ENCODE results near the gene RPL29.
A peak's percentile ranks its signal among the peaks of the same experiment; 100 is the strongest.
"Not testable (repeated sequence)": the region's sequence is repeated elsewhere in the genome, so short reads cannot be mapped to it uniquely, and the experiment has no call there.

The RPL29 gene

DNA sequence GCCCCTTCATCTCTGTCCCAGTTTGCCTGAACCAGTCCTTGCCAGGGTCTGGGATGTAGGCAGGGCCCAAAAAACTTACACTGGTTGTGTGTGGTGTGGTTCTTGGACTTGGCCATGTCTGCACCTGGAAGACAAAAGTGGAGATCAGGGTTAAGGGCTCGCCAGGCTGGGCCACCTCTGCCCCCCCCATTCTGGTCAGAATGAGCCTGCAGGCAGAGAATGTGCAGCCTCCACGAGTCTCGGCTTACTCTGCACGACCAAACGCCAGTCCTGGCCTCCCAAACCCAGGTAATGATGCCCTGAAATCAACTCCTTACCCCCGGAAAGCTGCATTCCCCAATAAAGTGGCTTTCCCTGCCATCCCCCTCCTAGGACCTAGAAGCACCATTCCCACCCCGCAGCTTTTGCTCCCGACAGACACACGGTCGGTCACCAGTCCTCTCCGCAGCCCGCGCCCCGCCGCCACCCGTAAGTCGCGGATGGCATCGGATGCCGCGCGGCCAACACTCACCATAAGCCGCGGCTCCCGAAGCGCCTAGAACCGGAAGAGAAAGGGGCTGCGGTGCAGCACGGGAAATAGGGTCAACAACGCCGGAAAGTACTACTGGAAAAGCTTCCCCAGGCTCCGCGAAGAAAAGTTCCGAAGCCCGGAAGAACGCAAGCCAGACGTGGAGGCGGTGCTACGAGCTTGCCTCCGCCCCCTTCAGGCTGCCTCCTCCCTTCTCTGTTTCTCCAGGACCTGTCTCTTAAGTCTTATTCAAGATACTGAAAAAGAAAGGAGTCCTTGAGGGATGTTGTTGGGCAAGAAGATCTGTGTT lies at the start of gene RPL29:
Gene RPL29 (minus strand): TSS at position 550 of the 818 bp plus-strand sequence. CDS start 434 bp downstream, at position 116.
- DNase-seq, result peak; percentile 95 to 97 (median 96)

DNA sequence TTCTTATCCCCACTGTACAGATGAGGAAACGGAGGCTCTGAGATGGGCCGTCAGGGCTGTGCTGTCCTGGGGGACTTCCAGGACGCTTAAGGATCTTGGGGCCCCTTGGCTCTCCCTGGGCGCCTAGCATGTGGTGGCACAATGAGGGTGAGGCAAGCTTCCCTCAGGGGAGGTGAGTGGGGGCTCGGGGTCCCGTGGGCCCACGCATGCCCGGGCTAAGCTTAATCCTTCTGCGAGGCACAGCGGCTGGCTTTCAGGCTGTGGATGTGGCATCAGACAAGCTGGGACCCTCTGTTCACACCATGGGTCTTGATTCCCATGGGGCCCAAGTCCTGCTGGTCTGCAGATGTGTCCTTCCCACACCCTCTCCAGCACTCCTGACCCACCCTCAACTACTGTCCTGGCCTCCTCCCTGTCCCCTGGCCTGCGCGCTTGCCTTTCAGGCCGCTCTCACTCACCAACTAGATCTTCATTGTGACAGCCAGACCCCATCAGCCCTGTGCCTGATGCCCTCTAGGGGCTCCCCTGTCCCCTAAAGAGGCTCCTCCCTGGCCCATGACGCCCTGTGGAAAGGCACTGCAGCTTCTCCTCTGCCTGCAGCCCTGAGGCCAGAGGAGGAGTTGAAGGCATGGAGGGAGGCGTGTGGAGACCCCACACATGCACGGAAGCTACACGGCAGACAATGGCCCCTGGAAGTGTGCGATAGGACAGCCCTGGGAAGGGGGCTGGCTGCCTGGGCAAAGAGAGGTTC lies 49.3 kb upstream of the RPL29 start:
- no peak for DNase-seq

DNA sequence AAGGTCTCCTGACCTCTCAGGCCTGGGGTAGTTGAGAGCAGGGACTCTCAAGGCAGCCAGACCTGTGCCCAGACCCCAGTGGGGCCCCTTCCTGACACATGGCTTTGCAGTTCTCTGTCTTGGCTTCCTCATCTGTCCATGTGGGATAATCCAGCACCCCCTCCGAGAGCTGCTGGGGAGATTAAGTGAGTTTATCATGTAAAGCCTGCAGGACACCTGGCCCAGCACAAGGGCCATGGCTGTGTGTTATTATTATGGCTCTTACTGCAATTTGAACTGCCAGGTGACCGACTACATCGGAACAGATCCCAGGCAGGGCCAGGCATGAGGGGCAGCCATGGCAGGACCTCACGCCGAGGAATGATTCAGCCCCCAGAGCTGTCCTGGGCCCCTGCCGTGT lies 48.1 kb upstream of the RPL29 start:
- DNase-seq, result no peak

DNA sequence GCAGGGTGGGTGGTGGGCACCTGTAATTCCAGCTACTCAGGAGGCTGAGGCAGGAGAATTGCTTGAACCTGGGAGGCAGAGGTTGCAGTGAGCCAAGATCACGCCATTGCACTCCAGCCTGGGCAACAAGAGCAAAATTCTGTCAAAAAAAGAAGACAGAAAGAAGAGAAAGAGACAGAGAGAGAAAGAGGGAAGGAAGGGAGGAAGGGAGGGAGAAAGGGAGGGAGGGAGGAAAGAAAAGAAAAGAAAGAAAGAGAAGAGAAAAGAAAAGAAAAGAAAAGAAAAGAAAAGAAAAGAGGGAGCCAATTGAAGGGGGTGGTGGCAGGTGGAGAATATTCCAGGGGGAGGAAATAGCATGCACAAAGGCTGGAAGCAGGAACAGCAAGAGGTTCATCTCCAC lies 47.3 kb upstream of the RPL29 start:
- not testable (repeated sequence) for DNase-seq

DNA sequence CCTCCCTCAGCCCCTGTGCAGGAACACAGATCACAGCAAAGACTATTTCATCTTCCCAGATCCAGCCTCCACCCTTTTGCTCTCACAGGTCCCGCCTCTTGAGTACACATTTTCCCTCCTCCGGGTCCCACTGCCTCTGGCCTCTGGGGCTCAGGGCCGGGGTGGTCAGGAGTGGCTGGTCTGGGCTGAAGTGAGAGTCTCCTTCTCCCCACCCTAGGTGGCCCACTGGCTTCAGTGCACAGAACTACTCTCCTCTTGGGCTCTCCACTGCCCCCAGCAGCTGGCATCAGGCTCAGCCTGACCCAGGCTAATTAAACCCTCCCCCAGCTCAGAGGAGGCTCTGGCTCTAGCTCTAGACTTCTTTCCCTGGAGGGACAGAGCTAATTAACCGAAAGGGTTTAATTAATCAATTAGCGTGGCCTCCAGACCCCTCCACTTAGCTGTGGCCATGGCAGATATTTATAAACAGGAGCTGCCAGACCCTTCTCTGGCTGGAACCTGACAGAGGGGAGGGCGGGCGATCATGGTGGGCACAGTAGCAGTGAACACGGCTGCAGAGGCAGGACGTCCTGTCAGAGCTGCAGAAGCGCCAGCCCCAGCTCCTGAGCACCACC lies 45.5 kb upstream of the RPL29 start:
- no peak for DNase-seq

DNA sequence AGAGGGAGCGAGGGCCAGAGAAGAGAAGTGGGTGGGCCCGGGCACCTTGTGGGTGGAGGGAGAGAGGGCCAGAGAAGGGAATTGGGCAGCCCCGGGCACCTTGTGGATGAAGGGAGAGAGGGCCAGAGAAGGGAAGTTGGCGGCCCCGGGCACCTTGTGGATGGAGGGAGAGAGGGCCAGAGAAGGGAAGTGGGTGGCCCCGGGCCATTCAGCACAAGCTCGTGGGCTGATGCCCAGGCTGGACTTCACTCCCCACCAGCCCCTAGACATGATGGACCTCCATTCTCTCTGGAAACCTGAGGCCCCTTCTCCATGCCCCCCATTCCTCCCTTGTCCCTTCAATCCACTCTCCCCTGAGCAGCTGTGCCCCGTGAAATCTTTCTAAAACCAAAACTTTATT lies 44.9 kb upstream of the RPL29 start:
- DNase-seq, result no peak

DNA sequence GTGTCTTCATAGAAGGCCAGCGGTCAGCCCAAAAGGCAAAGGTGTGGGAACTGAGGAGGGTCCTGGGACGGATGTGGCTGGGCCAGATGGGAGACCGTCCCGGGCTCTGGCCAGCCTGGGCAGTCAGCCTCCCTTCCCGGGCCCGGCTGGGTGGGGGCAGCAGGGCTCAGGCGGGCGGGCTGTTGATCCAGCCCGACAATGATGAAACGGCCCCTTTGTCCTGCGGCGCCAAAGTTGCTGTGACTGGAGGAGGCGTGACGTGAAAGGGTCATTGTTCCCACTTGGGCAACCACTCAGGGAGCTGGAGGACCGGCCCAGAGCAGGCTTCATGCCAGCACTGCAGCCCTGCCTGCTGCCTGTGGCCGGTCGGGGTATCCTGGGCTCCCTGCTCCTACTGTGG lies 44.2 kb upstream of the RPL29 start:
- no peak for DNase-seq

DNA sequence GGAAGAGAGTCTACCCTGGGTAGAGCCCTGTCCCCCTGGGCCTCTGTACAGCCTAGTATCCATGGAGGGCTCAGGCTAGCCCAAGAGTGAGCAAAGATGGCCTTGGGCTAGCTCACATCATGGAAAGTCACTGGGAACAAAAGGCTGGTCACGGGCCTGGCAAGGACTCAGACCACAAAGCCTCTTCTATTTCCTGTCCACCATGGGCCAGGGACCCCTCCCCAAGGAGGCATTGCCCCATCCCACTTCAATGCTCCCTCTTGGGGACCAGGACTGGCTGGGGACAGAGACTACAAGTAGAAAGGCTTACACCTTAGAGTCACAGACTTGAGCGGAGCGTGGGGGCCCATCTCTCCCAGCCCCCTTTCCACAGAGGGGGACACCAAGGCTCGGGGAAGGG lies 43.7 kb upstream of the RPL29 start:
- no peak for DNase-seq

DNA sequence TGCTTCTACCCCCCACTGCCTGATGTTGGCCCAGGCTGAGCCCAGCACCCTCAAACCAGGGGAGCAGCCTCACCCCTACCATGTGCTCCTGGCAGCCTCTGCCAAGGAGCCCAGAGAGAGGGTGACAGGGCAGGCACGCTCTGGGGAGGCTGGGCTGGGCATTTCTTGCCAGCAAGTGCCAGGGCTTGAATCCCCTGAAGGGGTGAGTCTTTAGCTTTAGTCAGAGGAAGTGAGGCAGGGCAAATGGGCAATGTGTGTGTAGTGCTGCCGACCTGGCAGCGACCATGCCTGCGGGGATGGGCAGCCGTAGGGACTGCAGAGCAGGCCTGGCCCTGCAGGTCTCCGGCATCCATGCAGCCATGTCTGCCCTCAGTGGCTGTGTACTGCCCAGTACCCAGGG lies 42.5 kb upstream of the RPL29 start:
- DNase-seq, result no peak

DNA sequence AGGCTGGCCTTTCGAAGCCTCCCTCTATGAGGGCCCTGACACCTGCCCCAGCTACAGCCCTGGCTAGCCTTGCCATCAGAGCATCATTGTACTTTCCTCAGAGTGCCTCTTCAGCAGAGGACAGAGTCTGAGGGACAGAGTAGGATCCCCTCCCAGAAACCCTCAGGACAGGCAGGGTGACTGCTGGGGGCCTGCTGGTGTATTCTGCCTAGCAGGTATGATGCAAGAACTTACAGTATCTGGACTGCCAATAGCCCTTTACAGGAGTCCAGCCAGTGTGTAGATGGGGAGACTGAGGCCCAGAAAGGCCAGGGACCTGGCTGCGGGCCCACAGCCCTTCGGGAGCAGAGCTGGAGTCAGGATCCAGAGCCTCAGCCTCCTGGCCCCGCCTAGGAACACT lies 41.6 kb upstream of the RPL29 start:
- DNase-seq, result no peak

DNA sequence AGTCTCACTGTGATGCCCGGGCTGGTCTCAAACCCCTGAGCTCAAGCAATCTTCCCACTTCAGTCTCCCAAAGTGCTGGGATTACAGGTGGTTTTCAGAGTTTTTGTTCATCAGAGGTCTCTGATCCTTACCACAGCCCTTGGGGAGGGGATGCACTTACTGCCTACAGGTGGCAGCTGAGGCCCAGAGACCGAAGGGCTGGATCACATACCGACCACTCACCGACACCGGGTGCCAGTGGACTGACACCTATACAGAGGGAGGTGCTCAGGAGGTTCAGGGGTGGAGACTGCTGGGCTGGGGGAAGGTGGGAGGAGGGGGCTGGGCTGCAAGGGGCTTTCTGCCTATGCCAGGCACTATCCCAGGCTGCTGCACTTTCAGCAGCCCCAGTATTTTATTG lies 41.1 kb upstream of the RPL29 start:
- DNase-seq, result no peak

DNA sequence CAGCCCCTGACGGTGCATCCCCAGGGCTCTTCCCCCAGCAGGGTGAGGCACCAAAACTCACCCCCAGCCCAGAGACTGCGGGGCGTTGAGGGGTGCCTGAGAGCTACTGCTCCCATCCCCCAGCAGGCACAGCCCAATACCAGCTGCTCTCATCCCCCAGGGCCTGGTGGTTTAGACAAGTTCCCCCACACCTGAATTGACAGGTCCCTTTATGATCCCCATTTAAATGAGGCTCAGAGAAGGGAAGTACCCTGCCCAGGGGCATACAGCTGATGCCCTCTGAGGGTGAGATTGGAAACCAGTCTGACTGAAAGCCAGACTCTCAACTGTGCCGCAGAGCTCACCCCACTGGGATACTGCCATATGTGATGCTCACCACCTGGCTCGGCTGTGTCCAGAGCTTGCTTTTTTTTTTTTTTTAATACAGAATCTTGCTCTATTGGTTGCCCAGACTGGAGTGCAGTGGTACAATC lies 40.6 kb upstream of the RPL29 start:
- DNase-seq, result no peak

DNA sequence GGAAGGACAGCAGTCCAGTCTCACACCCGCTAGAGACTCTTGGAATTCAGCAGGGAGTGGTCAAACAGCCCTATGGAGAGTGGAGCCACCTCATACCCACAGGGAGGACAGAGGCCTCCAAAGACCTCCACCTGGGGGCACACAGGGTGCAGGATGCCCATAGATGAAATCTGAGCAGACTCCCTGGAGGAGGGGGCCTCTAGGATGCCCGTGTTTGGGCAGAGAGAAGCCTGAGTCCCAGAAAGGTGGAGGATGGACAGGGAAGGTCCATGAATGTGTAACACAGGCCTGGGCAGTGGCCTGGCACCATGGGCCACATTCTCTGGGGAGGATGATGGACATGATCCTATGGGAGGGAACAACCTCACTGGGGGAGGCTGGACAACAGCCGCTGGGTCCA lies 39.0 kb upstream of the RPL29 start:
- DNase-seq, result no peak

DNA sequence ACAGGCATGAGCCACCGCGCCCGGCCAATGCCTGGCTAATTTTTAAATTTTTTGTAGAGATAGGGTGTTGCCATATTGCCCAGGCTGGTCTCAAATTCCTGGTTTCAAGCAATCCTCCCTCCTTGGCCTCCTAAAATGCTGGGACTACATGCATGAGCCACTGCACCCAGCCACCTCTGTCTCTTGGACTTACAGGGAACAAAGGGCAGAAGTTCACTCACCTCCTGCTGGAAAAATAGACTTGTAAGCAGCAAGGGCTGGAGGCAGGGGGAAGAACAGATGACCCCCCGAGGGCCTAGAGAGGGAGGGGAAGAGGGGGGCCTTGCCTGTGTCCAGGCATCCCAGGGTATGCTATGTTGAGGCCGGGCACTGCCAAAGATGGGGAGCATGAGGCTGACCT lies 38.5 kb upstream of the RPL29 start:
- DNase-seq, result no peak

DNA sequence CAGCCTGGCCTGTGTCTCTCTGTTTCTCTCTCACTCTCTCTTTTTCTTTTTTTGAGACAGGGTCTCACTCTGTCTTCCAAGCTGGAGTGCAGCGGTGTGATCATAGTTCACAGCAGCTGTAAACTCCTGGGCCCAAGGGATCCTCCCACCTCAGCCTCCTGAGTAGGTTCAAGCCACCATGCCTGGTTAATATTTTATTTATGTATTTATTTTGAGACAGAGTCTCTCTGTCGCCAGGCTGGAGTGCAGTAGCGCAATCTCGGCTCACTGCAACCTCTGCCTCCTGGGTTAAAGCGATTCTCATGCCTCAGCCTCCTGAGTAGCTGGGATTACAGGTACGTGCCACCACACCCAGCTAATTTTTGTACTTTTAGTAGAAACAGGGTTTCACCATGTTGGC lies 38.1 kb upstream of the RPL29 start:
- not testable (repeated sequence) for DNase-seq

DNA sequence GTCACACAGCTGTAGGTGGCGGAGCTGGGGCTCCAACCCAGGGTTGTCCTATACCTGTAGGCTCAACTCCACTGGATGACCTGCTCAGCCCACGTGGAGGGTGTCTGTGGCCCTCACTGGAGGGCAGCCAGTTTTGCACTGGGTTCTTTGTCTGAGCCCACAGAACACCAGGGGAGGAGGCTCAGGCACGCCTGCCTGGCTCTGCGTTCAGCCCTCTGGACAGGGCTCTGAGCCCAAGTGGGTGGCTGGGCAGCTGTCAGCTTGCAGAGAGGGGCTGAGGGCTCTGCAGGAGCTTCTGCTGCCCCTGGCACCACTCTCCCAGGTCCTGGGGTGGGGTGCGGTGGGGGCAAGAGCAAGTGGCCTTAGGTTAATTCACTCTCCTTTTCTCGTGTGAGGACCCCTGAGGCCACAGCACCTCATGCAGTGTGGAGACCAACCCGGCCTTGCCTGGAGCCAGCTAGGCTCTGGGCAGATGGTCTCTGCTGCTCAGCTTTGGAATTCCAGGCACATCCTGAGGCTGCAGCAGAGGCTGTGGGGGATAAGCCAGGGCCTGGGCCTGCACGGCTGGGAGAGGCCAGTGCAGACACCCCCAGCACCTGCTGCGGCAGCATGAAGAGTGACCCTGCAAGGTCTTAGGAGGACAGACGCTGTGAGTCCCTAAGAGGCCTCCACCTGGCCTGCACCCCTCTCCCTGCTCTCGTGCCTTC lies 37.2 kb upstream of the RPL29 start:
- DNase-seq, result no peak

DNA sequence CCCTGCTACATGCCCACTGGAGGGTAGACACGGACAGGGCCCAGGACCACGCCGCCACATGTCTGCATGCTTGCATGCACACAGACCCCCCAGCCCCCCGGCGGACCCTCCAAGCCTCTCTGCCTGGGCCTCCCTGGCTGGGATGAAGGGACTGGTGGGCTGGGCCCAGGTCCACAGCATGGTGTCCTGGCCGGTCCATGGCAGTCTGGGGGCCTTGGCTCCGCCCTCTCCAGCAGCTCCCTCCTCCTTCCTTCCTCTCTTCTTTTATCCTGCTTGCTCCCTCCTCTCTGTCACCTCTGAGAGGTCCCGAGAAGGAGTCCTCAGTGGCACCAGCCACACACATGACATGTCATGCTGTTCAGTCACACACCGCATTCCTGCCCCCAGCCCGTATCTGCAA lies 36.2 kb upstream of the RPL29 start:
- DNase-seq, result no peak

DNA sequence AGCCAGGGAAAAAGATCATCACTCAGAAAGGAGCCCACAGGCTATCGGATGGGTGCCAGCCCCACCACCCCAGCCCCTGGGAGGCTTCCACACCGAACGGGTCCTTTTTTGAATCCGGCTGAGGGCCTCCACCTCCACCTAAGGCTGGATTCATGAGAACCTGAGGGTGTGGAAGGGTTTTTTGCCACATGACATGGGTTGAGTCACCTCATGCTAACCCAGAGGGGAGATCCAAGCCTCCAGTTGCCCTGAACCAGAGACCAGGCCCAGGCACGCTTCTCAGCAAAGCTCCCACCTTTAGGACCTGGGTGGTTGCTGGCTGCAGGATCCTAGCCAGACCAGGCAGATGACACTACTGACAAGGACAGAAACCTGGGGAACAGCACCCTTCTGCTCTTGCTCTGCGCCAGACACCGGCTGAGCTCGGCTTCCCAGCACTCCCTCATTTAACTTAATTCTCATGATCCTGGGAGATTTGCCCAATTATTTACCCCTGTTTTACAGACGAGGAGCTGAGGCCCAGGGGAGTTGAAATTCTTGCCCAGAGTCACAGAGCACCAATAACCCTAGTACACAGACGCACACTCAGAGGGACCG lies 35.1 kb upstream of the RPL29 start:
- DNase-seq, result no peak

DNA sequence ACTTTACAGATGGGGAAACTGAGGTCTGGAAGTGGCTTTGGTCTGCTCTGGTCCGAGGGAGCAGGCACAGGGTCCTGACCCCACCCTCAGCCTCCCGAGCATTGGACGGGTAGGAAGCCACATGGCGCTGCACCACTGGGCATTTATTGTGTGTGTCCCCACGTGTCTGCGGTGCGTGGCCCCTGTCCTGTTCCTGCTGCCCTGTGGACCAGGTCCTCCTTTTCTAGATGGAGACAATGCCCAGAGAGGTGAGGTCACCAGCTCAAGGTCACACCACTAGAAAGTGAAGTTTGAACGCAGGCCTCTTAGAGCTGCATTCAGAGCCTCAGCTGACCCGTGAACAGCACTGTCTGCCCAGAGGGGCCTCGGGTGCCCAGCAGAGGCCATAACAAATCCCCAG lies 33.8 kb upstream of the RPL29 start:
- no peak for DNase-seq

DNA sequence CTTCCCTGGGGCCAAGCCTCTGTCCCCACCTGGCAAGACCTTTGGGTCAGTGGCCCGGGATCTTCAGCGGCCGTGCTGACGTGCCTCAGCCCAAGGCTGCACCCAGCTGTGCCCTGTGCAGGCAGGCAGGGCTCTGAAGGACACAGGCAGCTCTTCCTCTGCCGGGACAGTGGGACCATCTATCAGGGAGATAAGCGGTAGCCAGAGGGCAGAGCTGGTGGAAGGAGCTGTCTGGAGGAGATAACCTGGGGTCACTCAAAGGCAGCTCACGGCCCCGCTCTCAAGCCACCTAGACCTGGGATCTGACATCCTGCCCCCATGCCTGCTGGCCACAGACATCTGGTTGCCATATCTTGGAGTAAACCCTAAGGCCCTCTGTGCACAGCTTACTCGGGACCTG lies 33.4 kb upstream of the RPL29 start:
- DNase-seq, result no peak

DNA sequence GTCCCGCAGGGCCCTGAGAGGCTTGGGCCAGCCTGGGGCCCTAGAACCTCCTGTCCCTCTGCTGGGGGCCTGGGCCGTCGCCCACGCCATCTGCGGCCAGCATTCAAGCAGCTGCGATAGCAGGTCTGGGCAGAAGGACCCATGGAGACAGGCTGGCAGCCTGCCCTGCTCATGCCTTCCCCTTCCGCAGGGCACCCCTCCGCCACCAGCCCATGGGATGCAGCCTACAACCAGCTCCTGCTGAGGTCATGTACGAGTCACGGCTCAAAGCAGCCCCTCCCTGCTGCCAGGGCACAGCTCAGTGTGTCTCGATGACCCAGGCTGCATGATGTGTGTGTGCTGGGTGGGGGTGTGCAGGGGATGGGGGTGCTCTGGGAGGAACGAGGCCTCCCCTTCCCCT lies 32.9 kb upstream of the RPL29 start:
- DNase-seq, result no peak

DNA sequence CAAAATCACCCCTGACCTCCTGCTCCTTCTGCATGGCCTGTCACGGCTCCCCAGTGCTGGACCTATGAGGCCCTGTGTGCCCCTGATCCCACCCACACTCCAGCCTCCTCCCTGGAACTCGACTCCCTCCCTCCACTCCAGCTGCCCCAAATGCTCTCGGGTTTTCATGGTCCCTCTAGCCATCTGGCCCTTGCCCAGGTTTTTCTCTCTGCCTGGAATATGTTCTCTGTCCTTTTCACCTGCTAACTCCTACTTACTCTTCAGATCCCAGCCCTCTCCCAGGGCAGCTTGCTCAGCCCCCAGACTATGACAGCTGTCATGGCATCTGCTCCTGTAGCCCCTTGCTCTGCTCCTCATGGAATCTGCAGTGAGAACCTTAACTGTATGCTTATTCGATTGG lies 30.3 kb upstream of the RPL29 start:
- no peak for DNase-seq

DNA sequence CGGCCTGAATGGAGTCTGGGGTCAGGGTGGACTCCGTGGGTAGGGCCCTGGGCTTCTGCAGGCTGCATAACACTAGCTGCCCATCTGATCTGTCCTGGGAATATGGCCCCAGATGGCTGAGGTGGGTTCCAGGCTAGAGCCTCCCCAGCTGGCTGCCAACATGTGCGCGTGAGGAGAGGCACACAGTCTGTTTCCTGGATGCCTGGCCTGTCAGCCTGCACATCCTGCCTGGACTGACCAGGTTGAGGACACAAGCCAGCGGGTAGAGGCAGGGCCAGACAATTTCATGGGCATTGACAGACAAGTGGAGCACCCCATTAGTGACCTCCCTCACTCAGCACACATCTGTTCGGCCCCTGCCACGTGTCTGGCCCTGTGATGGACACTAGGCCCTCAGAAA lies 29.8 kb upstream of the RPL29 start:
- DNase-seq, result no peak
